Astrocyte of the spinal cord (primary cell): ENCODE data around the gene HMG20B.

Experiments used
- DNase-seq: peaks from one replicate; pipeline ENCODE4 v3.0.0; 2011; ENCODE audit warnings: low read depth, low spot score
- H3K4me3 ChIP-seq: 2 replicates; pipeline ENCODE4 v1.5.1; 2011; ENCODE audit warnings: low read depth, mild to moderate bottlenecking, low read length, moderate library complexity
- in situ Hi-C: cut with HindIII; loops from 2 replicates; pipeline ENCODE4 v1.10.0; 2017; ENCODE audit warnings: low sequenced_read_pairs
- TF ChIP-seq, protein P1 (sequence below): IDR thresholded peaks from 2 replicates; pipeline ENCODE4 v1.5.1; 2012; ENCODE audit warnings: low read depth, mild to moderate bottlenecking, low read length, inconsistent platforms

The HMG20B gene

DNA sequence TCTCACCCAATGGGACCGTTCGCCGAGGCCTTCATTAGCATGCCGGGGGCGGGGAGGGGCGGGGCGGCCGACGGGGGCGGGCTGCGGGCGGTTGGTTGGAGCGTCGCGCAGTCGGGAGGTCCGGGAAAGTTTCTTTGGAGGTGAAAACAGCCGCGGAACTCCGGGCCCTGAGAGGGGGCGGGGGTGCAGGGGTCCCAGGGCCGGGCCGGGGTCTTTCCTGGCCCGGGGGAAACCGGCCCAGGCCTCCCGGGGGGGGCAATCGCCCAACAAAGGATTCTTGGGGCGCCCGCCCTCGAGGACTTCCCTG, at the start of gene HMG20B:
Gene HMG20B, plus strand, starts transcription at position 90 of the 307 bp plus-strand sequence. CDS start 366 bp downstream, outside the sequence.
- TF ChIP-seq, protein P1, sequence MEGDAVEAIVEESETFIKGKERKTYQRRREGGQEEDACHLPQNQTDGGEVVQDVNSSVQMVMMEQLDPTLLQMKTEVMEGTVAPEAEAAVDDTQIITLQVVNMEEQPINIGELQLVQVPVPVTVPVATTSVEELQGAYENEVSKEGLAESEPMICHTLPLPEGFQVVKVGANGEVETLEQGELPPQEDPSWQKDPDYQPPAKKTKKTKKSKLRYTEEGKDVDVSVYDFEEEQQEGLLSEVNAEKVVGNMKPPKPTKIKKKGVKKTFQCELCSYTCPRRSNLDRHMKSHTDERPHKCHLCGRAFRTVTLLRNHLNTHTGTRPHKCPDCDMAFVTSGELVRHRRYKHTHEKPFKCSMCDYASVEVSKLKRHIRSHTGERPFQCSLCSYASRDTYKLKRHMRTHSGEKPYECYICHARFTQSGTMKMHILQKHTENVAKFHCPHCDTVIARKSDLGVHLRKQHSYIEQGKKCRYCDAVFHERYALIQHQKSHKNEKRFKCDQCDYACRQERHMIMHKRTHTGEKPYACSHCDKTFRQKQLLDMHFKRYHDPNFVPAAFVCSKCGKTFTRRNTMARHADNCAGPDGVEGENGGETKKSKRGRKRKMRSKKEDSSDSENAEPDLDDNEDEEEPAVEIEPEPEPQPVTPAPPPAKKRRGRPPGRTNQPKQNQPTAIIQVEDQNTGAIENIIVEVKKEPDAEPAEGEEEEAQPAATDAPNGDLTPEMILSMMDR: no peak
- DNase-seq: no peak
- H3K4me3 ChIP-seq: peak within 1 kb of the TSS; percentile 82
- in situ Hi-C loops: no loop called here

DNA sequence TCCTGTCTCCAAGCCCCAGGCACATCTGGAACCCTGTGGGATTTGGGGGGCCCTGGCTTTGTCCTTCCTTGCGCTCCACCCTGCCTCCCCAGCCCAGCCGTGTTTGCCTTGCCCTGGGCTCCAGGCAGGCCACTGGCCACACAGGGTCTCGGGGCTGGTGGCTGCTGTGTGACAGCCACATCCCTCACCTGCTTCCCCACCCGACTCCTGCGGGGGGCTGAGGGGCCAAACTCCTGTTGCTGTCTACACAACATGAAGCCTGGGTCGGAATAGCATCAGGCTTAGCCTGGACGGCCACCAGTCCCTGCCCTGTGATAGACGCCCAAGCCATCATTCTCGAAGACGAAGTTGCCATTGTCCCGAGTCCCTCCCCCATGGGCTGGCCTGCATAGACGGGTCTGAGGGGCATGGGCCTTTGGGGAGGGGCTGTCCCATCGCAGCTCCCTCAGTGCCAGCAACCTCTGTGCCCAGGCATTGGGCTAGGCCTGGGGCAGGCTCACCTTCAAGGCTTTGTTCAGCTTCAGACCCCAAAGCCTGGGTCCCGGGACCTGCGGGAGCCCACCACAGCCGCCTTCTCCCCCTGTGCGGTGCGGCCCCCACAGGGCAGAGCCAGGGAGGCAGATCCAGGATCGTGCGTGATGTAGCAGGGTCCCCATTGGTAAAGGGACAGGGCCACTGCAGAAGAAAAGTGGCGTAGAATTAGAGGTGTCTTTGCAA, 49.2 kb upstream of the HMG20B start:
- no peak for DNase-seq
- in situ Hi-C loops: no loop called here
- TF ChIP-seq, protein P1: no peak
- H3K4me3 ChIP-seq: no peak overlapping the region

DNA sequence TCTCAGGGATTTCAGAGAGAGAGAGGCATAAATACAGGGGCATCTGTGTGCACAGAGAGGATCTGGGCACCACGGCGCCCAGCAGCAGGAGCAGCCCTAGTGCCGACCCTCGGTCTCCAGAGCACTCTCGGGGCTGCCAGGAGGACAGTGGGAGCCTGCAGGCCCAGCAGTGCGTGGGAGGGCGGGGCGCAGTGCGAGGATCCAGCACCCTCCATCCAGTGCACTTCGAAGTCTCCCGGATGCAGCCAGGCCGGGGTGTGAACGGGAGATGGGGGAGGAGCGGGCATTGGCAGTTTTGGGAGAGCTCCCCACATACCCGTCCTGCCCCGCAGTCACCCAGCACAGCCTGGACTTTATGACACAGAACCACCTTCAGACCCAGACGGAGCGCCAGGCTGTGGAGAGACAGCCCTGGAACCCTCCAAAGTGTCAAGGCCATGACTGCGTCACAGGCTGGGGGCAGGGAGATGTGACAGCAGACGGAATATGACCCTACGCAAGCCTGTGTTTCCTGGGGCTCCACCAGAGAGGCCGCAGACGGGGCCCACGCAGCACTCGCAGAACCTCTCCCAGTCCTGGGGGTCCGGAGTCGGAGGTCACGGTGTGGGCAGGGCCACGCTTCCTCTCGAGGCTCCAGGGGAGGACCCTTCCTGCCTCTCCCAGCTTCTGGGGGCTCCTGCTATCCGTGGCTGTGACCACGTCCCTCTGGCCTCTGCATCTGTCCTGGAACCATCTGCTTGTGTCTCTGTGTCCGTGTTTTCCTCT, 48.5 kb upstream of the HMG20B start:
- no peak overlapping the region for H3K4me3 ChIP-seq
- DNase-seq: no peak
- TF ChIP-seq, protein P1: no peak
- in situ Hi-C loops: no loop called here

DNA sequence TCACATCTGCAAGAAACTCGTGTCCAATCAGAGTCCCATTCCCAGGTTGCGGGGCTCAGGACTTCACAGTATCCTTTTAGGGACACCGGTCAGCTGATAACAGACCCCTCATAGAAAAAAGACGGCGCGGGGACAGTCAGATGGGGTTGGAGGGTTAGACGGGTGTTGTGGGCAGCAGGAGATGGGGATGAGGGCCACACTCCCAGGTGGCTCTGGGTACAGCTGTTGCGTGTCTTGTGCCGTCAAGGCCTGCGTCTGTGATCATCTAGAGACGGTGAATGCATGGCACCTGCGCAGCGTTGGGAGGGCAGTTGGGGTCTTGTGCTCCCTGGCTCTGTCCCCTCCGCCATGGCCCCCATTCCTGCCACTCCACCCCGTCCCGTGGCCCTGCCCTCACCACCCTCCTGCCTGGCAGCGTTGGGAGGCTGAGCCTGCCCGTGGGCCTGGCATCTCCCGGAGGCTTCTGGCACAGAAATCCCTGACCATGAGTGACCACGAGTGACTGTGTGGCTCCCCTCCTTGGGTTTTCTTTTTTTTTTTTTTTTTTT, 47.8 kb upstream of the HMG20B start:
- DNase-seq: no peak
- no peak overlapping the region for H3K4me3 ChIP-seq

DNA sequence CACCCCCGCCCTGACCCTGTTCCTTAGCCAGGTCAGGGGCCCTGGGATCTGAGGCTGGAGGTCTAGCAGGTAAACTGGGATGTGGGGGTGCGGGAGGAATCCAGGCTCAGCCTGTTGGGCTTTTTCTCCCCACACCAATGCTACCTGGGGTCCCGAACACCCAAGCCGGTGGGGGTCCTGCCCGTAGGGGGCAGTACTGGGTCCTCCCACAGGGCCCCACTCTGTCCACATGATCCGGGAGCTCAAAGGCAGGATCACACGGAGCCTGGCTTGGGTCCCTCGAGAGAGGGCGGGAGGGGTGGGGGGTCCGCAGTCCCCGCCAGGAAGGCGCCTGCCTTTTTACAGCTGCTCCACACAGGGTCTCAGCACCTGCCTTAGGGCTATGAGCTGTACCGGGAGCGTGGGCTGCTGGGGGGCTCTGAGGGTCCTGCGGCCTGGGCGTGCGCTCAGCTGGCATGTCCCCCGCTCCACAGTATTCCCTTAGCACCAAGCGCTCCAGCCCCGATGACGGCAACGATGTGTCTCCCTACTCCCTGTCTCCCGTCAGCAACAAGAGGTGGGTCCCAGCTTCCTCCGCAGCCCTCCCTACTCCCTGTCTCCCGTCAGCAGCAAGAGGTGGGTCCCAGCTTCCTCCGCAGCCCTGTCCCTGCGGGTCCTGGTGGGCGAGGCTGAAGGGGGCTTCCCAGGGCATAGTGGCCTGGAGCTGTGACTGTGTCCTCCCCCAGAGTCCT, 46.1 kb upstream of the HMG20B start:
- no peak for DNase-seq
- in situ Hi-C loops: no loop called here
- TF ChIP-seq, protein P1: peak; percentile 35
- no peak overlapping the region for H3K4me3 ChIP-seq

More for the DNA sequence above, 47.8 kb upstream of the HMG20B start:
- TF ChIP-seq, protein P1: no peak
- in situ Hi-C loops: no loop called here

DNA sequence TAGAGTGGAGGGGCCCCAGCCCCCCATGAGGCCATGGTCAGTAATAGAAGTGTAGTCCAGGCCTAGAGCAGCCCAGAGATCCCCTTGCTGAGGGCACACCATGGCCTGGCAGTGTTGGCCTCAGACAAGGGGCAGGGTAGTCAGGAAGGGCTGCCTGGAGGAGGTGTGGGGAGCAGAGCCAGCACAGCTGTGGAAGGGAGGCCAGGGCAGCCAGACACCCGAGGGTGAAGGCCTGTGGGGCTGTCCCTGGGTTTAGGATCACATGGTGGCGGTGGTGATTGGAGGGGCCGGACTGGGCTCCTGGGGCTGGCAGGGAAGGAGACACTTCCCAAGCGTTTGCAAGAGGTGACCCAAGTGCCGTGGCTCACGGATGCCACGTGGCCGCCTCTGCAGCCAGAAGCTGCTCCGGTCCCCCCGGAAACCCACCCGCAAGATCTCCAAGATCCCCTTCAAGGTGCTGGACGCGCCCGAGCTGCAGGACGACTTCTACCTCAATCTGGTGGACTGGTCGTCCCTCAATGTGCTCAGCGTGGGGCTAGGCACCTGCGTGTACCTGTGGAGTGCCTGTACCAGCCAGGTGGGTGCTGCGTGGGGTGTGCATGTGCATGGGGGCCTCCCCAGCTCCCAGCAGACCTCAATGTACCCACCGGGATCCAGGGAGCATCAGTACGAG, 45.4 kb upstream of the HMG20B start:
- TF ChIP-seq, protein P1: no peak
- H3K4me3 ChIP-seq: no peak overlapping the region
- no peak for DNase-seq
- in situ Hi-C loops: no loop called here
